ENCODE measurements around the gene ELP5.

ELP5 gene

GRCh38 chr17:7235693-7236665 lies 16.0 kb upstream of the ELP5 start:
- H3K4me2 ChIP-seq (ENCODE audit: low read length): peak overlapping the region; percentile 69

GRCh38 chr17:7236808-7237207 lies 15.2 kb upstream of the ELP5 start:
- Histone ChIP-seq H3K79me2 (ENCODE audit: control insufficient read depth, low read length) (peaks cover 80% of the 10 kb centered on the region), H4K20me1 (ENCODE audit: control insufficient read depth, insufficient read depth, low read depth, low read length) (peaks cover 15% of the 10 kb centered on the region), H3K4me2 (ENCODE audit: low read length) (peak overlapping the region; percentile 67), H3K27ac (ENCODE audit: low read depth, low read length) (peak overlapping the region; percentile 84), H3K4me1 (ENCODE audit: control insufficient read depth, low read length) (peaks cover 61% of the 10 kb centered on the region), H3K27me3 (ENCODE audit: control insufficient read depth, low read length) (no peaks in the 10 kb centered on the region), H3K9me3 (ENCODE audit: control insufficient read depth, insufficient read depth, low read length) (no peaks in the 10 kb centered on the region), H3F3A (ENCODE audit: control insufficient read depth, insufficient read depth) (peaks cover 46% of the 10 kb centered on the region), H3K4me3 (ENCODE audit: low read length) (peak overlapping the region; percentile 97), H3K9me2 (replicated peaks; ENCODE audit: control insufficient read depth, low read length) (no peaks in the 10 kb centered on the region), H3K36me3 (ENCODE audit: control insufficient read depth, low read length) (peaks cover 71% of the 10 kb centered on the region)
- TF ChIP-seq CTCF (IDR thresholded peaks at IDR 0.05; ENCODE audit: low read depth, low read length, poor library complexity, severe bottlenecking) (no peak), EZH2phosphoT487 (IDR thresholded peaks at IDR 0.05; ENCODE audit: borderline replicate concordance, low read length) (no peak)

More at GRCh38 chr17:7235693-7236665, 16.0 kb upstream of the ELP5 start:
- Histone ChIP-seq H3K9me3 (ENCODE audit: control insufficient read depth, insufficient read depth, low read length) (no peaks in the 10 kb centered on the region), H3K27me3 (ENCODE audit: control insufficient read depth, low read length) (no peaks in the 10 kb centered on the region), H3K27ac (ENCODE audit: low read depth, low read length) (no peak overlapping the region), H3K4me3 (ENCODE audit: low read length) (no peak overlapping the region), H3F3A (ENCODE audit: control insufficient read depth, insufficient read depth) (peaks cover 39% of the 10 kb centered on the region), H3K36me3 (ENCODE audit: control insufficient read depth, low read length) (peaks cover 70% of the 10 kb centered on the region), H3K79me2 (ENCODE audit: control insufficient read depth, low read length) (peaks cover 80% of the 10 kb centered on the region), H3K4me1 (ENCODE audit: control insufficient read depth, low read length) (peaks cover 57% of the 10 kb centered on the region), H4K20me1 (ENCODE audit: control insufficient read depth, insufficient read depth, low read depth, low read length) (peaks cover 17% of the 10 kb centered on the region), H3K9me2 (replicated peaks; ENCODE audit: control insufficient read depth, low read length) (no peaks in the 10 kb centered on the region)
- TF ChIP-seq EZH2phosphoT487 (IDR thresholded peaks at IDR 0.05; ENCODE audit: borderline replicate concordance, low read length) (no peak), CTCF (IDR thresholded peaks at IDR 0.05; ENCODE audit: low read depth, low read length, poor library complexity, severe bottlenecking) (no peak)

GRCh38 chr17:7237266-7237760 lies 14.7 kb upstream of the ELP5 start:
- peak overlapping the region; percentile 67 for H3K4me2 ChIP-seq (ENCODE audit: low read length)
- peaks cover 70% of the 10 kb centered on the region for H3K36me3 ChIP-seq (ENCODE audit: control insufficient read depth, low read length)
- peaks cover 56% of the 10 kb centered on the region for H3K4me1 ChIP-seq (ENCODE audit: control insufficient read depth, low read length)
- H3K79me2 ChIP-seq (ENCODE audit: control insufficient read depth, low read length): peaks cover 78% of the 10 kb centered on the region
- H3F3A ChIP-seq (ENCODE audit: control insufficient read depth, insufficient read depth): peaks cover 47% of the 10 kb centered on the region
- TF ChIP-seq EZH2phosphoT487 (IDR thresholded peaks at IDR 0.05; ENCODE audit: borderline replicate concordance, low read length): no peak
- TF ChIP-seq CTCF (IDR thresholded peaks at IDR 0.05; ENCODE audit: low read depth, low read length, poor library complexity, severe bottlenecking): no peak
- peak overlapping the region; percentile 97 for H3K4me3 ChIP-seq (ENCODE audit: low read length)
- H3K27ac ChIP-seq (ENCODE audit: low read depth, low read length): peak overlapping the region; percentile 84
- H3K9me3 ChIP-seq (ENCODE audit: control insufficient read depth, insufficient read depth, low read length): no peaks in the 10 kb centered on the region
- no peaks in the 10 kb centered on the region for H3K9me2 ChIP-seq (replicated peaks; ENCODE audit: control insufficient read depth, low read length)
- H4K20me1 ChIP-seq (ENCODE audit: control insufficient read depth, insufficient read depth, low read depth, low read length): peaks cover 11% of the 10 kb centered on the region
- no peaks in the 10 kb centered on the region for H3K27me3 ChIP-seq (ENCODE audit: control insufficient read depth, low read length)

Measured in DOHH2 (cell line).